Astrocyte (in vitro differentiated cells and primary cell): ENCODE results near the gene COX10.

ENCODE experiments used
- CTCF ChIP-seq: IDR thresholded peaks from 2 replicates; pipeline ENCODE4 v1.5.1; 2011; ENCODE audit warnings: low read depth, mild to moderate bottlenecking, inconsistent platforms, low read length, moderate library complexity; ENCODE audit not compliant: insufficient read depth
- EZH2 ChIP-seq: IDR thresholded peaks from 2 replicates; pipeline ENCODE4 v1.6.1; 2012; ENCODE audit warnings: mild to moderate bottlenecking, low read length, inconsistent platforms; ENCODE audit not compliant: insufficient read depth

- TF ChIP-seq EZH2 = no peak
- TF ChIP-seq CTCF = no peak
These were observed 130.3 kb downstream of the COX10 start for GRCh38 chr17:14199601-14200000.
